ENCODE results near the gene KLK6.
"Not testable (repeated sequence)": the region's sequence is repeated elsewhere in the genome, so short reads cannot be mapped to it uniquely, and the experiment has no call there.

Gene KLK6

GRCh38 chr19:51001515-51001914, 32.1 kb upstream of the KLK6 start, which contains the start of gene KLK8:
TSS of gene KLK8 (minus strand) at chr19:51001604. CDS start at chr19:51001167, 437 bp downstream.
- Mint-ChIP-seq H3K27ac (no peak within 1 kb of the TSS), H3K9me3 (no peaks in the 10 kb centered on the region), H3K27me3 (peaks cover 35% of the 10 kb centered on the region), H3K36me3 (no peaks in the 10 kb centered on the region), H3K4me3 (no peak within 1 kb of the TSS), H3K4me1 (no peaks in the 10 kb centered on the region)

DNA sequence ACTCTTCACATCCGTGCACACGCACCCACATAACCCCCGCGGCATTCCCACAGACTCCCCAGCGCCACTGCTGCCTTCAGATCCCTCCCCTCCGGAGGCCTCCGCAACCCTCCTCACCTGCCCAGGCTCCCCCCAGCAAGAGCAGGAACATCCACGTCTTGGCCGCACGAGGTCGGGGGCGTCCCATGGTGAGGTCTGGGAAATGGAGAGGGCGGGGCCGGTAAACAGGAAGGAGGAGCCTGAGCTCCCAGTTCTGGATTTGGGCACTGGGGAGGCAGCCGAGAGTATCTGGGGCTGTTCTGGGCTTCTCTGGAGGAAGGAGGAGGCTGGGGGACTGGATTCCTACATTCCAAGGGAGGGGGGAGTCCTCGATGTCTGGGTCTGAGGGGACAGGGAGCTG, 31.6 kb upstream of the KLK6 start:
- Mint-ChIP-seq H3K9me3 (no peaks in the 10 kb centered on the region), H3K27me3 (peaks cover 31% of the 10 kb centered on the region), H3K36me3 (no peaks in the 10 kb centered on the region), H3K27ac (no peak overlapping the region), H3K4me3 (no peak overlapping the region), H3K4me1 (no peaks in the 10 kb centered on the region)

GRCh38 chr19:51000426-51000825, 31.0 kb upstream of the KLK6 start:
- H3K4me1 Mint-ChIP-seq: no peaks in the 10 kb centered on the region
- peaks cover 31% of the 10 kb centered on the region for H3K27me3 Mint-ChIP-seq
- H3K27ac Mint-ChIP-seq: no peak overlapping the region

DNA sequence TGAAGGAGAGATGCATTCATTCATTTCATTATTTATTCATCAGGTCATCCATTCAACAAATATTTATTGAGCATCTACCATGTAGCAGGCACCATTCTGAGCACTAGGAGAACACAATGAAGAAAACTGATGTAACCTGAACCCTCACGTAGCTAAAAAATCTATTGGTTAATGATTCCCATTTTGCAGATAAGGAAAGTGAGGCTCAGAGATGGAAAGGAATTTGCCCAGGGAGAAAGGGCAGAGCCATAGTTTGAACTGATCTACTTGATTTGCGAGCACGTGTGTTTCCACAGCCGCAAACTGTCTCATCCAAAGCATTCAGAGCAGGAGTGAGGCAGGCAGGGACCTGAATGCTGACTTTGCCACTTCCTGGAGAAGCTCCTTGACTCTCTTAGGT, 29.3 kb upstream of the KLK6 start:
- H3K9me3 Mint-ChIP-seq: no peaks in the 10 kb centered on the region
- H3K4me1 Mint-ChIP-seq: no peaks in the 10 kb centered on the region
- H3K36me3 Mint-ChIP-seq: no peaks in the 10 kb centered on the region
- H3K4me3 Mint-ChIP-seq: no peak overlapping the region
- no peak overlapping the region for H3K27ac Mint-ChIP-seq
- H3K27me3 Mint-ChIP-seq: peaks cover 29% of the 10 kb centered on the region

More at GRCh38 chr19:51000426-51000825, 31.0 kb upstream of the KLK6 start:
- Mint-ChIP-seq H3K9me3 (no peaks in the 10 kb centered on the region), H3K36me3 (no peaks in the 10 kb centered on the region), H3K4me3 (no peak overlapping the region)

DNA sequence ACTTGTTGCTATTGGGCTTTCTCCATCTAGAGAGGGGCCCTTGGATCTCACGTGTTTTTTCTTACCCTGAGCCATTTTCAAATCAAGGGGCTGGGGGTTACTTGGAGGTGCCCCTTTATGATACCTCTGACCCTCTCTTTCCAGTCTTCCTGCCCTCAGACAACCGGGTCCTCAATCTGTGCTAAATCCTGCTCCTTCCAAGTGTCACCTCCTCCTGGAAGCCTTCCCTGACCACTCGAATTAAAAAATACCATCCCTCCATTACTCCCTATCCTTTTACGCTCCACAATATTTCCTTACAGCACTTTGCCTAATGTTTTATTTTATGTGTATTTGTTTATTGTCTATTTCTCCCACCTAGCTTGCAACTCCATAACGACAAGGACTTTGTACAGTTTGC, 28.7 kb upstream of the KLK6 start:
- no peaks in the 10 kb centered on the region for H3K36me3 Mint-ChIP-seq
- no peaks in the 10 kb centered on the region for H3K9me3 Mint-ChIP-seq
- peaks cover 26% of the 10 kb centered on the region for H3K27me3 Mint-ChIP-seq
- no peak overlapping the region for H3K27ac Mint-ChIP-seq
- no peaks in the 10 kb centered on the region for H3K4me1 Mint-ChIP-seq
- no peak overlapping the region for H3K4me3 Mint-ChIP-seq

- peaks cover 23% of the 10 kb centered on the region for H3K27me3 Mint-ChIP-seq
- H3K9me3 Mint-ChIP-seq: no peaks in the 10 kb centered on the region
- H3K36me3 Mint-ChIP-seq: no peaks in the 10 kb centered on the region
- no peaks in the 10 kb centered on the region for H3K4me1 Mint-ChIP-seq
- H3K27ac Mint-ChIP-seq: no peak overlapping the region
- H3K4me3 Mint-ChIP-seq: no peak overlapping the region
Measured at GRCh38 chr19:50994129-50994528, 24.7 kb upstream of the KLK6 start.

DNA sequence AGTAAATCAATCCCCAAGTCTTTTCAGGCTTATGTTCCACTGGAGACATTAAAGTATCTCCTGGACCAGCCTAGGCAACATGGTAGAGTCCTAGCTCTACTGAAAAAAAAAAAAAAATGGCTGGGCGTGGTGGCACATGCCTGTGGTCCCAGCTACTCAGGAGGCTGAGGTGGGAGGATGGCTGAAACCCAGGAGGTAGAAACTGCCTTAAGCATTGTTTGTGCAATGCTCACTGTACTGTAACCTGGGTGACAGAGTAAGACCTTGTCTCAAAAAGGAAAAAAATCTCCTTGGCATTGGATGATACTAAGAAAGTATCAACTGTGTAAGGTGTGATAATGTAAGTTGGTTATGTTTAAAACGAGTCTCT, 23.3 kb upstream of the KLK6 start:
- H3K36me3 Mint-ChIP-seq: no peaks in the 10 kb centered on the region
- H3K4me1 Mint-ChIP-seq: no peaks in the 10 kb centered on the region
- no peak overlapping the region for H3K4me3 Mint-ChIP-seq
- H3K27me3 Mint-ChIP-seq: peaks cover 15% of the 10 kb centered on the region
- no peak overlapping the region for H3K27ac Mint-ChIP-seq
- H3K9me3 Mint-ChIP-seq: no peaks in the 10 kb centered on the region

- not testable (repeated sequence) for H3K27ac Mint-ChIP-seq, H3K36me3 Mint-ChIP-seq, H3K4me3 Mint-ChIP-seq, H3K4me1 Mint-ChIP-seq, H3K9me3 Mint-ChIP-seq
- peaks cover 30% of the 10 kb centered on the region for H3K27me3 Mint-ChIP-seq
Measured at GRCh38 chr19:50984416-50984815, 15.0 kb upstream of the KLK6 start.

DNA sequence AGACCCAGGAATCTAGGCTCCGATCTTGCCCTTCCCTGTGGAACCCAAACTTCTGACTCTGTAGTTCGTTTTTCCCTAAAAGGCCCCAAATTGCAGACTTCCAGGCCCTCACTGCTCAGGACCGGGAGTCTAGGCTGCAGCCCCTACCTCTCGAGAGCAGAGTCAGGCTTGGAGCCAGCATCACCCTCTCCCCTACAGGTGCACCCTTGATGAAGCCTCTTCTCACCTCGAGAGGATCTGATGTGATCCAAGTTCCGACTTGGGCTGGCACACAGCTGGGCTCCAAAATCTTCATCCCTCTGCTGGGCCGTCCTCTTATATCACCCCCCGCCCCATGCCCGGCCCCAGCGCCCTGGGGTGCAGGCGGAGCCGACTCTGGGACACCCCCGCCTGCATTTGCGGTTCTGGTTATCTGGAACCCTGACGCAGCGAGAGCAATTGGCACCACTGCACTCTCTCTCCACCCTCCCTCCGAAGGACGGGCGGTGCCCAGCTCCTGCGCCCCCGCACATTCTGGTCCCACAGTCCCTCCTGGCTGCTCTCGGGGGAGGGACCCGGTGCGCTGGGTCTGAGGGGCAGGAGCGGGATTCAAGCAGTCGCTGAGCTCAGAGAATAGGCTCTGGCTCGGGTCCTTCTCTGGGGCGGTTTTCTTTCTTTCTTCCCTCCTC, 14.4 kb upstream of the KLK6 start, which contains the start of gene KLK7:
KLK7 (minus strand) TSS at position 293 of the 668 bp plus-strand sequence. CDS start 1,518 bp downstream, outside the sequence.
- H3K4me1 Mint-ChIP-seq: no peaks in the 10 kb centered on the region
- no peak within 1 kb of the TSS for H3K27ac Mint-ChIP-seq
- no peaks in the 10 kb centered on the region for H3K36me3 Mint-ChIP-seq
- H3K4me3 Mint-ChIP-seq: no peak within 1 kb of the TSS
- H3K27me3 Mint-ChIP-seq: peaks cover 33% of the 10 kb centered on the region
- no peaks in the 10 kb centered on the region for H3K9me3 Mint-ChIP-seq

GRCh38 chr19:50982186-50982585, 12.8 kb upstream of the KLK6 start:
- Mint-ChIP-seq H3K27me3 (peaks cover 38% of the 10 kb centered on the region), H3K4me3 (no peak overlapping the region), H3K27ac (no peak overlapping the region)

DNA sequence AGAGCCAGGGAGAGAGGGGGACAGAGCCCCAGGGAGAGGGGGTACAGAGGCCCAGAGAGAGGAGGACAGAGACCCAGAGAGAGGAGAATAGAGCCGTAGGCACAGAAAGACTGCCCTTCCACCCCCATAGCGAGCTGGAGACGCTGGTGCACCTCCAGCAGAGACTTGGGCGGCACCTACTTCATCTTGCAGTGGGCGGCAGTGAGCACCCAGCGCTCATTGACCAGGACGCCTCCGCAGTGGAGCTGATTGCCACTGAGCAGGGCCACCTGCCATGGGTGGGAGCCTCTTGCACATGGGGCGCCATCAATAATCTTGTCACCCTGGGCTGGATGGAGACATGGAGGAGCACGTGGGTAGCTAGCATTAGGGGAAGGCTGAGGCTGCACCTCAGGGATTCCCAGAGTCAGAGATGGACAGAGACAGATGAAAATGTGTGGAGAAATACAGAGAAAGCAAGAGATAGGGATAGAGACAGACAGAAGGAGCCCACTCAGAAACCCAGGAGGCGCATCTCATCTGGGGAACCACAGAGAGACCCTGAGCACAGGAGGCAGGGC, 12.3 kb upstream of the KLK6 start:
- Mint-ChIP-seq H3K9me3 (no peaks in the 10 kb centered on the region), H3K4me1 (no peaks in the 10 kb centered on the region), H3K36me3 (no peaks in the 10 kb centered on the region), H3K27me3 (peaks cover 38% of the 10 kb centered on the region), H3K4me3 (no peak overlapping the region), H3K27ac (no peak overlapping the region)

More at GRCh38 chr19:50982186-50982585, 12.8 kb upstream of the KLK6 start:
- Mint-ChIP-seq H3K36me3 (no peaks in the 10 kb centered on the region), H3K9me3 (no peaks in the 10 kb centered on the region), H3K4me1 (no peaks in the 10 kb centered on the region)

DNA sequence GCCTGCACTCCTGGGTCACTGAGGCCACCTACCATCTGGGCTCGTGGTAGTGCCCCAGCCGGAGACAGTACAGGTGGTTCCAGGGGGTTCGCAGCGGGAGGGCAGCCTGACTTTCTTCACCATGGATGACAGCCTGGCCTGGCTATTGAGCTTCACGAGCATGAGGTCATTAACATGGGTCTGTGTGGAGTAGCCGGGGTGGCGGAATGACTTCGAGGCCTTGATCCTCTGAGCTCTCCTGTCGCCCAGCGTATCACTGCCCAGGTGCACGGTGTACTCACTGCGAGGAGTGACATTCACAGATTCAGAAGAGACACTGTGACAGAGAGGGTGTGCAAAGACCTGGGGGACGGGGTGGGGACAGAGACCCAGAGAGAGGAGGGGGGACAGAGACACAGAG, 10.8 kb upstream of the KLK6 start:
- Mint-ChIP-seq H3K4me3 (no peak overlapping the region), H3K36me3 (no peaks in the 10 kb centered on the region), H3K4me1 (no peaks in the 10 kb centered on the region), H3K27ac (no peak overlapping the region), H3K9me3 (no peaks in the 10 kb centered on the region), H3K27me3 (peaks cover 44% of the 10 kb centered on the region)

GRCh38 chr19:50979758-50980157, 10.4 kb upstream of the KLK6 start:
- Mint-ChIP-seq H3K4me1 (no peaks in the 10 kb centered on the region), H3K9me3 (no peaks in the 10 kb centered on the region), H3K36me3 (no peaks in the 10 kb centered on the region), H3K27me3 (peaks cover 41% of the 10 kb centered on the region), H3K27ac (no peak overlapping the region), H3K4me3 (no peak overlapping the region)

DNA sequence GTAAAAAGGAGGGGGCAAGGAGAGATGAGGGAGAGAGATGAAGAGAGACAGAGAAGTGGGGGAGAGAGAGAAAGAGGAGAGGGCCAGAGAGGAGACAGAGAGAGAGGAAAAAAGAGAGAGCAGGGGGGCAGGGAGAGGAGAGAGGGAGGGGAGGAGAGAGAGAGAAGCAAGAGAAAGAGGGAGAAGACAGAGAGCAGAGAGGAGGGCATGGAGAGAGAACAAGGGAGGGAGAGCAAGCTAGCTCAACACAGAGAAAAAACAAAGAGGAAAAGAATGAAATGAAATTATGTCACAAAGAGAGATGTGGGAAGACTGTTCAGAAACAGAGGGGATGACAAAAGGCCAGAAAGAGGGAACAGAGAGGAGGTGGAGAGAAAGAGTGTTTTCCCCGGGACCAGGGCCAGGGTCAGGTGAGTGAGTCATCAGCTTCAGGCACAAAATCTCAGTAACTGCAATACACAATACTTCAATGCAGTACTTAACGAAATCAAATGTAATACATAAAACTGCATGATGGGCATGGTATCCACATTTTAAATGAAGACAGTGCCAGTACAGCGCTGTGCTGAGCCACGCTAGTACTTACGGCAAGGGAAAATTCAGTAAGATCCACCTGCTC, 9.5 kb upstream of the KLK6 start:
- Mint-ChIP-seq H3K9me3 (no peaks in the 10 kb centered on the region), H3K27me3 (peaks cover 43% of the 10 kb centered on the region), H3K4me3 (no peak overlapping the region), H3K36me3 (no peaks in the 10 kb centered on the region), H3K27ac (no peak overlapping the region), H3K4me1 (no peaks in the 10 kb centered on the region)

DNA sequence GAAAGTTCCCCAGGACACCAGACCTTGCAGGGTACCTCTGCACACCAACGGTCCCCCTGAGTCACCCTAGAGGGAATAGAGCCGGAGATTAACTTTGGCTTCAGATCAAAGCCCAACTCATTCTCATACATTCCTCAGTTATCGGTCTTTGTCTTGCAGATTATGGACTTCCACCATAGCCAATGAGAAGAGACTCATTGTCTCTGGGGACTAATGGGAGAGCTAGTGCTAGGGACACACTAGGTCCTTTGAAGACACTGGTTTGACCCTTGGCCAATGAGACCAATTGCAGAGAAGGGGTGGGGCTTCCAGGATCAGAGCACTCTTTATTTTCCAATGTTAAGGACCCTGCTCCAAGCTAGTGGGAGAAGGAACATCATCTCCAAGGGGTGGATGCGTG, 8.2 kb upstream of the KLK6 start:
- no peaks in the 10 kb centered on the region for H3K36me3 Mint-ChIP-seq
- peaks cover 47% of the 10 kb centered on the region for H3K27me3 Mint-ChIP-seq
- no peaks in the 10 kb centered on the region for H3K4me1 Mint-ChIP-seq
- no peak overlapping the region for H3K27ac Mint-ChIP-seq
- no peaks in the 10 kb centered on the region for H3K9me3 Mint-ChIP-seq
- no peak overlapping the region for H3K4me3 Mint-ChIP-seq

GRCh38 chr19:50975766-50976165, 6.4 kb upstream of the KLK6 start:
- Mint-ChIP-seq H3K27ac (no peak overlapping the region), H3K27me3 (peaks cover 43% of the 10 kb centered on the region), H3K4me1 (no peaks in the 10 kb centered on the region), H3K4me3 (no peak overlapping the region), H3K36me3 (no peaks in the 10 kb centered on the region), H3K9me3 (no peaks in the 10 kb centered on the region)

Data from activated naive CD4-positive, alpha-beta T cell treated with anti-CD3 and anti-CD28 coated beads, Interleukin-2, amount 50 U/mL, for 24 hours (primary cell).